Vagina (tissue), 2 donors: Measurements from ENCODE around the gene ZSCAN21.
A peak's percentile ranks its signal among the peaks of the same experiment; 100 is the strongest.

Source experiments
- CTCF ChIP-seq, 3 experiments: fragments of 450-650 bp in 2 of 3; fragments of 200-600 bp in 1 of 3; sonication (generic) in 1 of 3; IDR thresholded peaks; one replicate each; pipeline ENCODE4 v1.5.1; 2017 to 2019; ENCODE audit warnings: antibody characterized with exemption in 3 of 3, mild to moderate bottlenecking in 2 of 3, moderate library complexity in 2 of 3
- POLR2A ChIP-seq, 2 donors: fragments of 450-650 bp; IDR thresholded peaks; one replicate each; pipeline ENCODE4 v1.6.1; 2017; ENCODE audit warnings: antibody characterized with exemption in 2 of 2, mild to moderate bottlenecking in 2 of 2, moderate library complexity in 2 of 2
- POLR2AphosphoS5 ChIP-seq, 2 donors: sonication (generic); formaldehyde crosslinking; IDR thresholded peaks; one replicate each; pipeline ENCODE4 v1.9.0; 2017; ENCODE audit warnings: antibody characterized with exemption in 2 of 2, mild to moderate bottlenecking in 2 of 2, low read depth in 1 of 2; ENCODE audit not compliant: insufficient read depth in 1 of 2

- TF ChIP-seq CTCF (IDR thresholded peaks at IDR 0.05): no peak
- TF ChIP-seq POLR2AphosphoS5 (IDR thresholded peaks at IDR 0.05; ENCODE audit: insufficient read depth in 1 of 2, low read depth in 1 of 2): peak; percentile 81 to 91
- peak in 1 of 2 donors; percentile 77 for TF ChIP-seq POLR2A (IDR thresholded peaks at IDR 0.05)
Measured at GRCh38 chr7:100015232-100016214, 34.1 kb upstream of the ZSCAN21 start, which contains the start of gene ZKSCAN1.
